Right ventricle myocardium superior (tissue), 1 donor: ENCODE data around the gene SLC38A6. TPM values are rescaled to one million over a fixed set of nuclear protein-coding genes. Genes with fewer than 3 reads are reported as not detected.
"Not testable (repeated sequence)": the region's sequence is repeated elsewhere in the genome, so short reads cannot be mapped to it uniquely, and the experiment has no call there.

Experiments
- ATAC-seq: fragments of 200-7000 bp; cut with Tn5 transposase; one replicate; pipeline ENCODE4 v1.9.1; 2020; ENCODE audit warnings: mild to moderate bottlenecking; ENCODE audit not compliant: poor library complexity
- DNase-seq: peaks from one replicate; pipeline ENCODE4 v3.0.0-alpha.2; 2020
- intact Hi-C: fragments of 100-400 bp; cut with DNase I; formaldehyde crosslinking; loops from one replicate; pipeline ENCODE4 v1.11.2; 2022
- total RNA-seq: library from RNA; stranded (reverse); fragmentation: NEBNext Ultra II Directional; extraction: Animal tissue kit (Norgen Biotek cat#: 25700); gene quantifications from one replicate; pipeline ENCODE4 v1.2.1, GENCODE V29; 2021
- donor health status: DM: no; HTN: yes; CAD: no; lungs with severe emphysema.

SLC38A6 gene
- total RNA-seq, 1 donor from 2014 or later: 4.9 TPM

DNA sequence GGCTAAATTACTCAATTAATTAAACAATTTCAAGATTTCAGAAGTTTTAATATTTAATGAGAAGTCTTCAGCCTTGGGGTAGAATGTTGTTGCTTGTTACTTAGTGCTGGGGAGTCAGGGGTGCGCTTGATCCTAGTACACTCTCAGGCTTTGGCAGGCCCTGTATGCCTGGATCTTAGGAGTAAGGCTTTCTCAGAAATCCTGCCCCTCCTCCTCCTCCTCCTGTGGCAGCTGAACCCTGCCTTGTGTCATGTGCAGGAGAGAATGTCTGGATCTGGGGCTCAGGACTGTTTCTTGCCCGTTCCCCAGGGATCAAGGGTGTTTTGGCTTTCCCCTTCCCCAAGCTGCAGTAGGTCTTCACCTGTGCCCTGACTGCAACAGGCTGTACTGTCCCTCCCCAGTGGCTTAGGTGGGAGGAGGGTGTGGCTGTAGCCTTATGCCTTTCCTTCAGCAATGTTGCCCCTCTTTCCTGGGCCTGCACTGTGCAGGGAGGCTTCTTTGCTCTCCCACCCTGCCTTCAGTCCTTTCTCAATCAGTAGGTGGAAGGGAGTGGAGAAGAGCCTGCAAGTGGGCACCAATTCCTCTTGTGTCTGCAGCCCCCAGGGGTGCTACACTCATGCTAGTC is 108.2 kb downstream of the SLC38A6 start:
- intact Hi-C loops: no loop called here

DNA sequence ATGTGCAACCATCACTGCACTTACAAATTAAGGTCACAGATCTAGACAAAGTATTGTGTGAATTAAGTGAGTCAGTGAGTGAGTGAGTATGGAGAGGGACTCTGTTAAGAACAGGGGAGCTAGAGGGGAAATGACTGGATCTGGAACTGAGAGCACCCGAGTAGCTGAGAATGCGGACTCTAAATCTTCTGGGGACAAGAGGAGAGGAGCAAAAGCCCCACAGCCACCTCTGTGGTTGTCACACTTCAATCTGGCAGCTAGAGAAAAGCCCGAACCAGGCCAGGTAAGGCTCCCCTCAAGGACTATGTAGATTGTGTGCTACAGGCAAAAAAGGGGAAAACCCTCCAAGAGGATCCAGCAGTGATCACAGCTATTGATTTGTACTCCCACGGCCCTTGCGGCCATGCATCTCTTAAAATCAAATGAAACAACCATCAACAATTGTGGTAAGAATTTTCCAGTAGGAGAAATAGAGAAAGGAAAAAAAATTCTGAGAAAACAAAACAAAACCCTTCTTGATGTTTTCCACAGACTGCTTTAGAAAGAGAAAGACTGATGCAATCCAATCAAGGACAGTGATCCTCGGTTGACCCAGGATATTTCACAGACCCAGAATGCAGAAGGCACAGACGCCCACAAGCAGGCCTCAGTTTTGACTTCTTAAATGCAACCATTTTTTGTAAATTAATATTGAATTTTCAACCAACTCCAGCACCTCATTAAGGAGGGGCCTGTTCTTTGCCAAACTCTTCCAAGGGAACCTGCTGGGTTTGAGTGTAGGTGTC is 109.6 kb downstream of the SLC38A6 start:
- intact Hi-C loops: no loop called here
- DNase-seq (no peak), ATAC-seq (no peak)

More for the DNA sequence above, 108.2 kb downstream of the SLC38A6 start:
- ATAC-seq: no peak
- no peak for DNase-seq

DNA sequence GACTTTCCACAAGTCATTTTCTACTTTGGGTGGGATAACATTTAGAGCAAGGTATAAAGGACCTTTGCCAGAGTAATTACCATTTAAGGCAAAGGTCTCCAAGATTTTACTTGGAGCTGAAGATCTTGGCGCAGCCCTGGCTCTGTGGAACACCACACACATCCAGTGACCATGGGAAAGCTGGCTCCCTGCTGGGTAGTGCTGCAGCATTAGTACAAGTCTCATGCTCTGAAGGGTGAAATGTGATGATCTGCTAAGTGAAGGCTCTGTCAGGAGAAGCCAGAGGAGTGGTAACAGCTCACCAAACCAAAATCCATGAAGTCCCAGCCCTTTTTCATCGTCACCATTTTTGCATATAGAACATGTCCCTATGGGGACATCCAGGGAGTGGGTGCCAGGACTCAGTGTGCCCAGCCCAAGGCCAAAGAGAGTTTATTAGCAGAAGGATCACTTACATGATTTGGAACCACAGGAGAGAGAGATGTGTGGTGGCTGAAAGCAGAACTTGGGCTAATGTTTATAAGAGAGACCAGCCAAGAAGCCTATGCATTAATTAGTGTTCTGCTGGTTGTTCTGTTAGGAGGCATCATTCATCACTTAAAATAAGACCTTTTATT is 110.7 kb downstream of the SLC38A6 start:
- intact Hi-C loops: no loop called here
- ATAC-seq (no peak), DNase-seq (no peak)

DNA sequence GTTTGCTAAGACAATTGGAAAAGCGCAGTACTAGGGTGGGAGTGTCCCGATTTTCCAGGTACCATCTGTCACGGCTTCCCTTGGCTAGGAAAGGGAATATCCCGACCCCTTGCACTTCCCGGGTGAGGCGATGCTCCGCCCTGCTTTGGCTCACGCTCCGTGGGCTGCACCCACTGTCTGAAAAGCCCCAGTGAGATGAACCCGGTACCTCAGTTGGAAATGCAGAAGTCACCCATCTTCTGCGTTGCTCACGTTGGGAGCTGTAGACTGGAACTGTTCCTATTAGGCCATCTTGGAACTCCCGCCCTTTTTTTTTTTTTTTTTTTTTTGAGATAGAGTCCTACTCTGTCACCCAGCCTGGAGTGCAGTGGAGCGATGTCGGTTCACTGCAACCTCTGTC is 117.1 kb downstream of the SLC38A6 start:
- intact Hi-C loops, DNase-seq, ATAC-seq: not testable (repeated sequence)

DNA sequence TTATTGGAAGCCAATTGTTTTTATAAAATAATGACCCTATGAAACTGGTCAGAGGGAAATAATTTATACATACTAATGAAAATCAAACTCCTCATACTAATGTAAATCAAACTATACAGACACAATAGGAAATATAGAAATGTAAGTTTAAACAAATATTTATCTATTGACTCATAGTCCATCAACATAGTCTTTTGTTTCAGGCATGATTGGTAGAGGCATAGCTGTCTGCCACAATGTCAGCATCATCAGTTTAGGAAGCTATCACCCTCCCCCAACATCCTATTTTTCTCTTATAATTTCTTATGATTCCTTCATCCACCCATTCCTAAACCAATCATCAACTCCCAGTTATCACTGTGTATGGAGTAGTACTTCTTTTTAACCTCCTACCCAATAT is 117.7 kb downstream of the SLC38A6 start:
- DNase-seq (no peak), ATAC-seq (no peak)
- intact Hi-C loops: no loop called here

DNA sequence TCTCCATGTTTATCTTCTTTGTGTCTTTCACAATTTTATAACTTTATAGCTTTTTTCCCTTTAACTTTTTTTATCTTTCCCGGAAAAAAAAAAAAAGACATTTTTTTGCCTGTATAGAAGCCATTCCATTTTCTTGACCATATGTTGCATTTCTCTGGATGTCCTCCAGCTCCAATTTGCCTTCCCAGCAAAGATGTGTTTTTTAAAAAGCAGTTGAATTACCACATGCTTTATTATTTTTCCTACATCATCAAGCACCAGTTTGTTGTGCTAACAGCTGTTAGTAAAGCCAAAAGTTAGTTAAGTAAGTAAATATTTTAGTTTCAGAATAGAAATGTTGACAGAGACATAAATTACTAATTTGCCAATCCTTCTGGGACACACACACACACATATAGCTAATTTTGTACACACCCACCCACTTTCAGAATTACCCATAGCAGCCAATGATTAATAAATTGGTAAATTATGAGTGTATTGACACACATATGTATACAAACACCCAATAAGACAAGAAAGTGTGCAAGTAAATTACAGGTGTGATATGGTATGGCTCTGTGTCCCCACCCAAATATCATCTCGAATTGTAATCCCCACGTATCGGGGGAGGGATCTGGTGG is 118.3 kb downstream of the SLC38A6 start:
- intact Hi-C loops: no loop called here
- ATAC-seq: no peak
- no peak for DNase-seq

DNA sequence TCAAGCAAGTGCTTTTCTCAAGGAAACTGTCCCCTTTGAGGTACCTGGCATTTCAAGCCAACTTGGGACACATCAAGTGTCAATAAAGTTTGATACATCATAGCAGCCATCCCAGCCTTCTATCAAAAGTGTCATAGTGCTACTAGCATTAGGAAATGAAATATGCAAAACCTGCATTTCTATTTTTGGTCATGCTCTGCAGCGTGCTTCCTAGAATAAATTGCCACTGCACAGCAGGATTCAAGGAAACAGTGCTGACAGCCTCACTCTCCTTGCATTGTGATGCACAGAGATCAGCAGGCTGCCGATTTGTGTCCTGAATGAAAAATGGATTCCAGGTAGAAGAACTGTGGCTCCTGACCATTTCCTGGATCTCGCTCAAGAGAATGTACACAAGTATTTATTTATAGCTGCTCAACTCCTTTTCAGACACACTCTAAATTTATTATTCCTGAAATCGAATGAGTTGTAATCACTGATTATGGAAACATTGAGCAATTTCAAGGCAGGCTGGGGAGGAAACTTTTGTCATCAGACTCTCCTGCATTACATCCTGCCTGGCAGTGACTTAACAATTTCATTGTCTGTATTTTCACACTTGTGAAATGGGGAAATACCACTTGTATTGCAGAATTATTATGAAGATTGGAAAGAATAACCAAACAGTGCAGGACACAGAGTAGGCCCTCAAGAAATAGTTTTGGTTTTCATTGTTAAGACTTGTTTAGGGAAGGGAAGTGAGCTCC is 120.9 kb downstream of the SLC38A6 start:
- intact Hi-C loops: no loop called here
- peak; percentile 53 for ATAC-seq
- no peak for DNase-seq

Other genes starting within 250 kb of the SLC38A6 start
- gene MNAT1, start 246.5 kb upstream of the SLC38A6 start, total RNA-seq: 24.3 TPM
- gene TRMT5, start 166 bp upstream of the SLC38A6 start, total RNA-seq: 4.4 TPM